ENCODE results near the gene CASZ1. TPM values are rescaled to one million over a fixed set of nuclear protein-coding genes. Genes with fewer than 3 reads are reported as not detected.

The CASZ1 gene
- total RNA-seq, 1 experiment from 2014 or later, result 27.8 TPM

GRCh38 chr1:10712568-10713362, 83.7 kb downstream of the CASZ1 start:
- POLR2A ChIA-PET, result no interaction called here
- intact Hi-C loops (cut with micrococcal nuclease; ENCODE audit: unreplicated experiment), result no loop called here
- no TSS peak for BruUV-seq (replicated peaks)

GRCh38 chr1:10710489-10710888, 86.0 kb downstream of the CASZ1 start:
- no peaks in the 10 kb centered on the region for H3K36me3 ChIP-seq (ENCODE audit: control insufficient read depth, insufficient read depth, low read length)
- H3K4me1 ChIP-seq (ENCODE audit: control insufficient read depth, insufficient read depth, low read length), result peaks cover 4% of the 10 kb centered on the region
- no peak for ATAC-seq
- no peaks in the 10 kb centered on the region for H3K9me3 ChIP-seq (ENCODE audit: control insufficient read depth, insufficient read depth, low read depth, low read length)
- intact Hi-C loops (cut with micrococcal nuclease; ENCODE audit: unreplicated experiment) (no loop called here), in situ Hi-C loops (cut with HindIII; ENCODE audit: low pct_unique_long_range_greater_than_20kb, low sequenced_read_pairs) (no loop called here)
- DNase-seq (ENCODE audit: low read depth, low spot score), result no peak
- no peak overlapping the region for H3K27ac ChIP-seq (ENCODE audit: low read length)
- ChIA-PET POLR2A (no interaction called here), CTCF (no interaction called here)
- TF ChIP-seq TCF7L2 (IDR thresholded peaks at IDR 0.05; ENCODE audit: low read depth, low read length) (no peak), POLR2AphosphoS5 (IDR thresholded peaks at IDR 0.05; ENCODE audit: low read depth, low read length) (no peak), SIN3A (IDR thresholded peaks at IDR 0.05; ENCODE audit: borderline replicate concordance, insufficient read depth, low read depth, low read length) (no peak)
- TF ChIP-seq, protein P1, sequence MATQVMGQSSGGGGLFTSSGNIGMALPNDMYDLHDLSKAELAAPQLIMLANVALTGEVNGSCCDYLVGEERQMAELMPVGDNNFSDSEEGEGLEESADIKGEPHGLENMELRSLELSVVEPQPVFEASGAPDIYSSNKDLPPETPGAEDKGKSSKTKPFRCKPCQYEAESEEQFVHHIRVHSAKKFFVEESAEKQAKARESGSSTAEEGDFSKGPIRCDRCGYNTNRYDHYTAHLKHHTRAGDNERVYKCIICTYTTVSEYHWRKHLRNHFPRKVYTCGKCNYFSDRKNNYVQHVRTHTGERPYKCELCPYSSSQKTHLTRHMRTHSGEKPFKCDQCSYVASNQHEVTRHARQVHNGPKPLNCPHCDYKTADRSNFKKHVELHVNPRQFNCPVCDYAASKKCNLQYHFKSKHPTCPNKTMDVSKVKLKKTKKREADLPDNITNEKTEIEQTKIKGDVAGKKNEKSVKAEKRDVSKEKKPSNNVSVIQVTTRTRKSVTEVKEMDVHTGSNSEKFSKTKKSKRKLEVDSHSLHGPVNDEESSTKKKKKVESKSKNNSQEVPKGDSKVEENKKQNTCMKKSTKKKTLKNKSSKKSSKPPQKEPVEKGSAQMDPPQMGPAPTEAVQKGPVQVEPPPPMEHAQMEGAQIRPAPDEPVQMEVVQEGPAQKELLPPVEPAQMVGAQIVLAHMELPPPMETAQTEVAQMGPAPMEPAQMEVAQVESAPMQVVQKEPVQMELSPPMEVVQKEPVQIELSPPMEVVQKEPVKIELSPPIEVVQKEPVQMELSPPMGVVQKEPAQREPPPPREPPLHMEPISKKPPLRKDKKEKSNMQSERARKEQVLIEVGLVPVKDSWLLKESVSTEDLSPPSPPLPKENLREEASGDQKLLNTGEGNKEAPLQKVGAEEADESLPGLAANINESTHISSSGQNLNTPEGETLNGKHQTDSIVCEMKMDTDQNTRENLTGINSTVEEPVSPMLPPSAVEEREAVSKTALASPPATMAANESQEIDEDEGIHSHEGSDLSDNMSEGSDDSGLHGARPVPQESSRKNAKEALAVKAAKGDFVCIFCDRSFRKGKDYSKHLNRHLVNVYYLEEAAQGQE (IDR thresholded peaks at IDR 0.05; ENCODE audit: insufficient read depth in 1 of 2, low read depth in 2 of 2, low read length in 1 of 2), result no peak
- TF ChIP-seq, protein P2, sequence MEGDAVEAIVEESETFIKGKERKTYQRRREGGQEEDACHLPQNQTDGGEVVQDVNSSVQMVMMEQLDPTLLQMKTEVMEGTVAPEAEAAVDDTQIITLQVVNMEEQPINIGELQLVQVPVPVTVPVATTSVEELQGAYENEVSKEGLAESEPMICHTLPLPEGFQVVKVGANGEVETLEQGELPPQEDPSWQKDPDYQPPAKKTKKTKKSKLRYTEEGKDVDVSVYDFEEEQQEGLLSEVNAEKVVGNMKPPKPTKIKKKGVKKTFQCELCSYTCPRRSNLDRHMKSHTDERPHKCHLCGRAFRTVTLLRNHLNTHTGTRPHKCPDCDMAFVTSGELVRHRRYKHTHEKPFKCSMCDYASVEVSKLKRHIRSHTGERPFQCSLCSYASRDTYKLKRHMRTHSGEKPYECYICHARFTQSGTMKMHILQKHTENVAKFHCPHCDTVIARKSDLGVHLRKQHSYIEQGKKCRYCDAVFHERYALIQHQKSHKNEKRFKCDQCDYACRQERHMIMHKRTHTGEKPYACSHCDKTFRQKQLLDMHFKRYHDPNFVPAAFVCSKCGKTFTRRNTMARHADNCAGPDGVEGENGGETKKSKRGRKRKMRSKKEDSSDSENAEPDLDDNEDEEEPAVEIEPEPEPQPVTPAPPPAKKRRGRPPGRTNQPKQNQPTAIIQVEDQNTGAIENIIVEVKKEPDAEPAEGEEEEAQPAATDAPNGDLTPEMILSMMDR (IDR thresholded peaks at IDR 0.05), result no peak
- BruUV-seq (replicated peaks), result no TSS peak
- H3K4me3 ChIP-seq (ENCODE audit: low read depth in 2 of 2, low read length in 2 of 2), result no peak overlapping the region
- H3K27me3 ChIP-seq (ENCODE audit: control insufficient read depth, insufficient read depth, low read length), result no peaks in the 10 kb centered on the region

More at GRCh38 chr1:10712568-10713362, 83.7 kb downstream of the CASZ1 start:
- in situ Hi-C loops (cut with HindIII; ENCODE audit: low pct_unique_long_range_greater_than_20kb, low sequenced_read_pairs), result no loop called here
- ATAC-seq (no peak), DNase-seq (ENCODE audit: low read depth, low spot score) (no peak)
- Histone ChIP-seq H3K27ac (ENCODE audit: low read length) (no peak overlapping the region), H3K4me1 (ENCODE audit: control insufficient read depth, insufficient read depth, low read length) (peaks cover 4% of the 10 kb centered on the region), H3K9me3 (ENCODE audit: control insufficient read depth, insufficient read depth, low read depth, low read length) (no peaks in the 10 kb centered on the region), H3K4me3 (ENCODE audit: low read depth in 2 of 2, low read length in 2 of 2) (no peak overlapping the region), H3K27me3 (ENCODE audit: control insufficient read depth, insufficient read depth, low read length) (no peaks in the 10 kb centered on the region), H3K36me3 (ENCODE audit: control insufficient read depth, insufficient read depth, low read length) (no peaks in the 10 kb centered on the region)
- CTCF ChIA-PET, result interaction anchor here (0.6 kb wide), 1 partner anchor 16 kb away, joined by 4 read pairs; no protein-coding TSS in a partner anchor
- TF ChIP-seq POLR2AphosphoS5 (IDR thresholded peaks at IDR 0.05; ENCODE audit: low read depth, low read length) (no peak), TCF7L2 (IDR thresholded peaks at IDR 0.05; ENCODE audit: low read depth, low read length) (no peak), SIN3A (IDR thresholded peaks at IDR 0.05; ENCODE audit: borderline replicate concordance, insufficient read depth, low read depth, low read length) (no peak)
- TF ChIP-seq, protein P2 (IDR thresholded peaks at IDR 0.05), result no peak
- TF ChIP-seq, protein P1 (IDR thresholded peaks at IDR 0.05; ENCODE audit: insufficient read depth in 1 of 2, low read depth in 2 of 2, low read length in 1 of 2), result no peak

Measured in Panc1 (cell line).